ENCODE measurements around the gene MIX23.

- TF ChIP-seq POLR2A (IDR thresholded peaks at IDR 0.05; ENCODE audit: extremely low read depth, insufficient read length) (no peak), MYC (IDR thresholded peaks at IDR 0.05; ENCODE audit: low read depth, low read length) (no peak)
Measured at GRCh38 chr3:122389197-122389596, 6.2 kb upstream of the MIX23 start.

All from NB4 (cell line).